HepG2 (cell line): ENCODE results near the gene C1QB. TPM values are rescaled to one million over a fixed set of nuclear protein-coding genes. Genes with fewer than 3 reads are reported as not detected.

Experiments
- ATAC-seq: fragments of 200-7000 bp; cut with Tn5 transposase; 3 replicates; pipeline ENCODE4 v1.9.1; 2020; ENCODE audit warnings: mild to moderate bottlenecking, moderate library complexity
- BruUV-seq: library from RNA; stranded (reverse); fragments of 400-500 nt; replicated peaks from 2 replicates; lab custom pipeline; 2021; lab: Mats Ljungman, UMichigan
- CTCF ChIA-PET: fragments of 300-600 bp; formaldehyde crosslinking; extraction: SDS; loops from one replicate; lab custom pipeline; 2021; ENCODE audit warnings: low total read pairs, inconsistent platforms, low intra/inter-chr PET ratio; lab: Yijun Ruan, JAX
- POLR2A ChIA-PET: fragments of 350-600 bp; sonication (Branson Sonifier 250); formaldehyde crosslinking; loops from one replicate; lab custom pipeline; 2020; ENCODE audit warnings: antibody characterized with exemption, inconsistent platforms; lab: Yijun Ruan, JAX
- DNase-seq: peaks from one replicate; pipeline ENCODE4 v3.0.0-alpha.2; 2015; ENCODE audit warnings: low spot score
- FAIRE-seq: peaks from 3 replicates; lab custom pipeline; 2011; peaks lifted over from hg19 to GRCh38; lab: Jason Lieb, UNC
- H2AFZ ChIP-seq: one replicate; pipeline ENCODE4 v1.6.1; 2011; ENCODE audit warnings: low read length, inconsistent platforms
- H3K27ac ChIP-seq: fragments of 300-600 bp; 3 replicates; pipeline ENCODE4 v1.8.0; 2011; ENCODE audit warnings: mixed run types, mild to moderate bottlenecking, mixed read lengths, low read length, inconsistent platforms; ENCODE audit not compliant: insufficient read depth; ENCODE audit errors: extremely low read length
- H3K27me3 ChIP-seq, 2 experiments: fragments of 200-600 bp in 1 of 2; 2 replicates in 1 of 2; 3 replicates in 1 of 2; pipeline versions ENCODE4 v1.6.0 to v1.8.0; 2011; ENCODE audit warnings: low read length in 2 of 2, mild to moderate bottlenecking in 2 of 2, moderate library complexity in 2 of 2, inconsistent platforms in 1 of 2; ENCODE audit not compliant: insufficient read depth in 2 of 2, control insufficient read depth in 1 of 2
- H3K36me3 ChIP-seq, 2 experiments: fragments of 200-600 bp in 1 of 2; replicated peaks in 1 of 2; 2 replicates in 1 of 2; 3 replicates in 1 of 2; pipeline versions ENCODE4 v1.5.1 to v1.8.0; 2011; ENCODE audit warnings: low read length in 2 of 2, inconsistent platforms in 1 of 2; ENCODE audit not compliant: insufficient read depth in 2 of 2, control insufficient read depth in 1 of 2
- H3K4me1 ChIP-seq: 2 replicates; pipeline ENCODE4 v1.5.1; 2012; ENCODE audit warnings: low read length, inconsistent platforms; ENCODE audit not compliant: insufficient read depth
- H3K4me2 ChIP-seq: 2 replicates; pipeline ENCODE4 v1.6.0; 2011; ENCODE audit warnings: low read depth, low read length, inconsistent platforms
- H3K4me3 ChIP-seq, 3 experiments: fragments of 200-600 bp in 1 of 3; sonication (generic), shearing (Covaris generic) in 1 of 3; replicated peaks in 1 of 3; 2 replicates each; pipeline ENCODE4 v1.5.1; 2011 to 2016; ENCODE audit warnings: low read length in 3 of 3, inconsistent platforms in 2 of 3, low read depth in 2 of 3, mild to moderate bottlenecking in 2 of 3, control low read depth in 1 of 3, mixed read lengths in 1 of 3; ENCODE audit not compliant: insufficient read depth in 1 of 3
- H3K79me2 ChIP-seq: one replicate; pipeline ENCODE4 v1.6.1; 2011; ENCODE audit warnings: low read length, inconsistent platforms; ENCODE audit not compliant: insufficient read depth
- H3K9ac ChIP-seq: 2 replicates; pipeline ENCODE4 v1.6.0; 2011; ENCODE audit warnings: mild to moderate bottlenecking, low read depth, low read length, inconsistent platforms; ENCODE audit not compliant: insufficient read depth
- H3K9me3 ChIP-seq: 2 replicates; pipeline ENCODE4 v1.5.1; 2012; ENCODE audit warnings: mild to moderate bottlenecking, low read length
- H4K20me1 ChIP-seq: 2 replicates; pipeline ENCODE4 v1.6.0; 2011; ENCODE audit warnings: inconsistent platforms, mild to moderate bottlenecking, low read length, moderate library complexity; ENCODE audit not compliant: insufficient read depth
- ETV5 ChIP-seq: IDR thresholded peaks from 2 replicates; pipeline ENCODE4 v1.6.1; 2018; ENCODE audit warnings: missing biosample characterization, missing genetic modification reagents, inconsistent platforms, borderline replicate concordance
- HMG20A ChIP-seq: IDR thresholded peaks from 2 replicates; pipeline ENCODE4 v1.6.1; 2016; ENCODE audit warnings: borderline replicate concordance
- HNRNPL ChIP-seq: fragments of 200-400 bp; formaldehyde crosslinking; IDR thresholded peaks from 2 replicates; pipeline ENCODE4 v1.6.1; 2017; ENCODE audit warnings: mild to moderate bottlenecking, low read depth, low read length
- HOXA7 ChIP-seq: sonication (generic); formaldehyde crosslinking; IDR thresholded peaks from 2 replicates; pipeline ENCODE4 v1.8.1; 2022; ENCODE audit warnings: mild to moderate bottlenecking, missing genetic modification reagents, moderate library complexity
- MAFG ChIP-seq: sonication (generic); formaldehyde crosslinking; IDR thresholded peaks from 2 replicates; pipeline ENCODE4 v1.5.1; 2020; ENCODE audit warnings: mild to moderate bottlenecking, missing genetic modification reagents
- NFIB ChIP-seq: sonication (generic); formaldehyde crosslinking; IDR thresholded peaks from 2 replicates; pipeline ENCODE4 v1.9.0; 2021; ENCODE audit warnings: missing genetic modification reagents, mild to moderate bottlenecking, borderline replicate concordance
- SALL1 ChIP-seq: sonication (generic); formaldehyde crosslinking; IDR thresholded peaks from 2 replicates; pipeline ENCODE4 v1.8.0; 2022; ENCODE audit warnings: mild to moderate bottlenecking, missing genetic modification reagents
- SMC3 ChIP-seq: IDR thresholded peaks from 2 replicates; pipeline ENCODE4 v1.6.1; 2011; ENCODE audit warnings: low read length, improper control_type of control experiment
- SMYD3 ChIP-seq: sonication (generic); formaldehyde crosslinking; IDR thresholded peaks from 2 replicates; pipeline ENCODE4 v1.8.1; 2023; ENCODE audit warnings: mild to moderate bottlenecking, missing genetic modification reagents
- TEF ChIP-seq: sonication (generic); formaldehyde crosslinking; IDR thresholded peaks from 2 replicates; pipeline ENCODE4 v1.5.0; 2020; ENCODE audit warnings: missing genetic modification reagents
- ZMYM2 ChIP-seq: sonication (generic); formaldehyde crosslinking; IDR thresholded peaks from 2 replicates; pipeline ENCODE4 v1.8.0; 2022; ENCODE audit warnings: mild to moderate bottlenecking, missing genetic modification reagents
- ZNF281 ChIP-seq: sonication (generic); formaldehyde crosslinking; IDR thresholded peaks from 2 replicates; pipeline ENCODE4 v1.4.0; 2020; ENCODE audit warnings: missing genetic modification reagents, borderline replicate concordance
- ZNF446 ChIP-seq: sonication (generic); formaldehyde crosslinking; IDR thresholded peaks from 2 replicates; pipeline ENCODE4 v1.5.0; 2020; ENCODE audit warnings: mild to moderate bottlenecking, missing genetic modification reagents
- ZNF484 ChIP-seq: sonication (generic); formaldehyde crosslinking; IDR thresholded peaks from 2 replicates; pipeline ENCODE4 v1.5.1; 2020; ENCODE audit warnings: mild to moderate bottlenecking, low read depth, missing genetic modification reagents, borderline replicate concordance
- ZNF574 ChIP-seq: sonication (generic); formaldehyde crosslinking; IDR thresholded peaks from 2 replicates; pipeline ENCODE4 v1.4.0; 2020; ENCODE audit warnings: missing genetic modification reagents
- WGBS: methylation state at CpG from one replicate; pipeline ENCODE4 v1.1.6; 2017; ENCODE audit warnings: low lambda C conversion rate; 5-methylcytosine and 5-hydroxymethylcytosine counted together
- in situ Hi-C: cut with HindIII; loops from 2 replicates; pipeline ENCODE4 v1.10.0; 2017; ENCODE audit warnings: low pct_unique_long_range_greater_than_20kb; ENCODE audit not compliant: extremely low pct_ligation_motif_present
- intact Hi-C: fragments of 100-400 bp; cut with micrococcal nuclease; formaldehyde crosslinking; loops from one replicate; pipeline ENCODE4 v1.10.0; 2022; ENCODE audit not compliant: unreplicated experiment
- polyA plus RNA-seq, 8 experiments: library from polyadenylated mRNA; depleted of rRNA in 3 of 8; stranded (reverse) in 7 of 8; unstranded in 1 of 8; fragments of >200 nt; fragmentation: Illumina TruSeq in 4 of 8; extraction: Trizol in 4 of 8; gene quantifications; 2 replicates each; pipeline versions ENCODE4 v1.2.1 to v1.2.3, GENCODE V29; 2011 to 2016; ENCODE audit warnings: low read depth in 4 of 8, missing spikeins in 1 of 8, mixed read lengths in 1 of 8; ENCODE audit not compliant: insufficient read depth in 1 of 8
- total RNA-seq, 5 experiments: library from RNA; depleted of rRNA; stranded (reverse); fragments of >200 nt; fragmentation: Illumina TruSeq; extraction: Trizol; gene quantifications; 2 replicates each; pipeline ENCODE4 v1.2.3, GENCODE V29; 2016; ENCODE audit warnings: low read depth in 1 of 5

Gene C1QB
- total and polyA plus RNA-seq, 2 of the 13 experiments (the other 11 are each of a cell fraction or from before 2014, with no cell fraction given): not detected

GRCh38 chr1:22673486-22674409, 20.7 kb downstream of the C1QB start (continued):
- no peak for TF ChIP-seq ZNF281 (CRISPR knock-in tag)
- peak; percentile 75; the same call in 1 of the 2 replicates for TF ChIP-seq SMC3
- TF ChIP-seq SMYD3: no peak
- TF ChIP-seq ZNF484 (CRISPR knock-in tag): no peak

- Histone ChIP-seq H3K27ac (no peak overlapping the region), H3K9ac (no peak overlapping the region), H2AFZ (no peak overlapping the region), H3K27me3 (peaks cover 3 to 6% of the 10 kb centered on the region in 2 experiments; a peak in 1 of 5 replicates), H3K4me2 (no peak overlapping the region), H4K20me1 (no peaks in the 10 kb centered on the region), H3K4me3 (no peak overlapping the region), H3K79me2 (no peaks in the 10 kb centered on the region), H3K9me3 (no peaks in the 10 kb centered on the region), H3K4me1 (no peaks in the 10 kb centered on the region), H3K36me3 (no peaks in the 10 kb centered on the region)
- in situ Hi-C loops: no loop called here
- CTCF ChIA-PET: interaction anchor here (1.0 to 2.4 kb wide), 2 partner anchors 256 to 290 kb away, joined by 3 to 17 read pairs; no protein-coding TSS in a partner anchor
- no TSS peak for BruUV-seq
- no peak for ATAC-seq
- POLR2A ChIA-PET: no interaction called here
- TF ChIP-seq NFIB (no peak), HMG20A (no peak), MAFG (CRISPR knock-in tag) (no peak), ETV5 (CRISPR knock-in tag) (no peak), TEF (CRISPR knock-in tag) (no peak), HNRNPL (no peak), HOXA7 (no peak), ZNF446 (no peak), SALL1 (CRISPR knock-in tag) (no peak), ZNF574 (CRISPR knock-in tag) (no peak), ZMYM2 (CRISPR knock-in tag) (no peak)
- DNase-seq: no peak
- 0% methylated on average over 1 of the region's 1 CpG for WGBS
- intact Hi-C loops: no loop called here
- no peak for FAIRE-seq
Observed at GRCh38 chr1:22674410-22674749, 21.3 kb downstream of the C1QB start.
